NB4 (cell line): ENCODE measurements around the gene NONO.

Experiments
- CTCF ChIP-seq: IDR thresholded peaks from one replicate; pipeline ENCODE4 v1.5.1; 2012; ENCODE audit warnings: low read depth, low read length
- POLR2A ChIP-seq: IDR thresholded peaks from 2 replicates; pipeline ENCODE4 v1.6.1; 2011; ENCODE audit warnings: mild to moderate bottlenecking; ENCODE audit not compliant: insufficient read length; ENCODE audit errors: extremely low read depth

- TF ChIP-seq POLR2A, result no peak
- TF ChIP-seq CTCF, result no peak
Measured at GRCh38 chrX:71269801-71270395, 13.5 kb upstream of the NONO start.
